Hepatocyte (in vitro differentiated cells): ENCODE measurements around the gene MAN1C1.

ENCODE experiments used
- CTCF ChIP-seq: fragments of 200-600 bp; sonication (generic); IDR thresholded peaks from 2 replicates; pipeline ENCODE4 v1.5.1; 2016; ENCODE audit warnings: antibody characterized with exemption, mild to moderate bottlenecking; ENCODE audit not compliant: poor library complexity
- EZH2 ChIP-seq: fragments of 200-600 bp; sonication (generic); IDR thresholded peaks from 2 replicates; pipeline ENCODE4 v1.6.1; 2016; ENCODE audit warnings: antibody characterized with exemption, mild to moderate bottlenecking, borderline replicate concordance
- EZH2phosphoT487 ChIP-seq: fragments of 200-600 bp; sonication (generic); IDR thresholded peaks from one replicate; pipeline ENCODE4 v1.6.1; 2018; ENCODE audit warnings: antibody characterized with exemption, mild to moderate bottlenecking, low read depth, moderate library complexity; ENCODE audit not compliant: unreplicated experiment, severe bottlenecking

- TF ChIP-seq CTCF = no peak
- TF ChIP-seq EZH2 = no peak
- TF ChIP-seq EZH2phosphoT487 = no peak
Observed at GRCh38 chr1:25748531-25749205, 132.1 kb downstream of the MAN1C1 start.
